ENCODE data around the gene C1GALT1. TPM values are rescaled to one million over a fixed set of nuclear protein-coding genes. Genes with fewer than 3 reads are reported as not detected.

Gene C1GALT1
- total RNA-seq, 2 experiments from 2014 or later = 45.9 to 55.8 TPM

DNA sequence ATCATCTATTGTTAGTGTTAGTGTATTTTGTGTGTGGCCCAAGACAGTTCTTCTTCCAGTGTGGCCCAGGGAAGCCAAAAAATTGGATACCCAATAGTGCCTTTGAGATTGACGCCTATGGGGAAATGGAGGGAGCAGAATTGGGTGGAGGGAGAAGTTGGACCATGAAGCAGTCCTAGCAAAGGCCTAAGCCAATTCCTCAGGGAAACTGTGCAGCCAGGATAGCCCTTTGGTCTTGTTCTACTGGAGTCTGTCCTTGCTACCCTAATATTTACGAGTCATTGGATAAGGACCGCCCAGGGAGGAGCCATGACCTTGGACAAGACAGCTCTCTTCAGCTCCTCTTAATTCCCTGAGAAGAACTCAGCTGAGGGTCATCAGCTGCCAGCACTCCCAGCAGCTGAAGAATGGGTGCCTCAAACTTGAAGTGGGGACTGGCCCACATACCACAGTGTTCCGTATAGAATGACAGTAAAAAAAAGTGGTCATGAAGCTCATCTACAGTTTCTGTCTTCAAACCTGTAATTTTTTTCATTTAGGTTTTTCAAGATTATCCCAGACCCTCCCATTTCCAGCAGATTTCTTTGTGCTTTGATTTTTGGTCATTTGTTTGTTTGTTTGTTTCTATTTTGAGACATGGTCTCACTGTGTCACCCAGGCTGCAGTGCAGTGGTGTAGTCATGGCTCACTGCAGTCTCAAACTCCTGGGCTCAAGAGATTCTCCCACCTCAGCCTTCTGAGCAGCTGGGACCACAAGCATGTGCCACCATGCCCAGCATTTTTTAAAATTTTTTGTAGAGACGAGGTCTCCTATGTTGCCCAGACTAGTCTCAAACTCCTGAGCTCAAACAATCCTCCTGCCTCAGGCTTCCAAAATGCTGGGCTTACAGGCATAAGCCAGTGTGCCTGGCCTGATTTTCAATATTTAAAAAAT is 81.2 kb downstream of the C1GALT1 start:
- peaks cover 26% of the 10 kb centered on the region for H3K4me1 Mint-ChIP-seq
- H3K36me3 Mint-ChIP-seq = peaks cover 26% of the 10 kb centered on the region
- no peak overlapping the region for H3K27ac Mint-ChIP-seq
- no peak for DNase-seq
- H3K4me3 Mint-ChIP-seq = no peak overlapping the region
- peaks cover 3% of the 10 kb centered on the region for H3K27me3 Mint-ChIP-seq
- no peak for ATAC-seq
- peaks cover 10% of the 10 kb centered on the region for H3K9me3 Mint-ChIP-seq (ENCODE audit: low read depth)
- CTCF ChIA-PET = no interaction called here

DNA sequence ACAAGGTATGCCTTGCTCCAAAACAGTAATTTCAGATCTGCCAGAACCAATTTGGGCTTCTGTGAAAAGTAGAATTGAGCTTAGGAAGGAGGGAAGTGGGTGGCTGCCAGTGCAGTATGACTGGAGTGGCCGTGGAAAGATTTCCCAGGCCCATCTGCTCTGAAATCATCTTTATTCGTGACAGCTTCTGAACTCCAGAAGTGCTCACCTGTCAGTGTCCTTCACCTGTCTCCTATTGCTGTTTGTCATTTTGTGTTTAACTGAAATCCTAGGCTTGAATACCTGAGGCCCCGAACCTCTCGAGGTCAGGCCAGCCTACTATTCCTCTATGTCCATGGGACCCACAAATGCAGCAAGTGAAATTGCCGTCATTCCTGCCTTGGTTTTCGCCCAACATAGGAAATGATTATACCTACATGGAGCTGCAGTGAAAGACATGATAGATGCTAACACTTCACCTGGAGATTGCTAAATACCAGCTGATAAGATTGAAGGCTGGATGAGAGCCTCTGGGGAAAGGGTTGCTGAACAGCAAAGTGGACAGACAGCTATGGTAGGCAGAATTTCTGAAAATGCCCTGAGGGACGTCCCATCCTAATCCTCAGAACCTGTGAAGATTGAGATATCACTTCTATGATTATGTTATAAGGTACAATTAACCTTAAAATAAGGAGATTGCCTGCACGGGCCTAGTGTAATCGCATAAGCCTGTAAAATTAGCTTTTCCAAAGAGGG is 82.1 kb downstream of the C1GALT1 start:
- Mint-ChIP-seq H3K27me3 (peaks cover 3% of the 10 kb centered on the region), H3K4me3 (no peak overlapping the region), H3K4me1 (peaks cover 21% of the 10 kb centered on the region), H3K27ac (no peak overlapping the region), H3K36me3 (peaks cover 21% of the 10 kb centered on the region), H3K9me3 (ENCODE audit: low read depth) (peaks cover 10% of the 10 kb centered on the region)
- DNase-seq (no peak), ATAC-seq (no peak)
- CTCF ChIA-PET = no interaction called here

- no peak overlapping the region for H3K27ac Mint-ChIP-seq
- peaks cover 12% of the 10 kb centered on the region for H3K4me1 Mint-ChIP-seq
- peaks cover 13% of the 10 kb centered on the region for H3K36me3 Mint-ChIP-seq
- H3K9me3 Mint-ChIP-seq (ENCODE audit: low read depth) = peaks cover 7% of the 10 kb centered on the region
- no peak overlapping the region for H3K4me3 Mint-ChIP-seq
- CTCF ChIA-PET = interaction anchor here (1.0 kb wide), 1 partner anchor 83 kb away, joined by 3 read pairs; the partner anchor contains the start of gene C1GALT1
- H3K27me3 Mint-ChIP-seq = peaks cover 3% of the 10 kb centered on the region
- no peak for ATAC-seq
- no peak for DNase-seq
These were observed 83.0 kb downstream of the C1GALT1 start for GRCh38 chr7:7265081-7266075.

- Mint-ChIP-seq H3K4me1 (peaks cover 9% of the 10 kb centered on the region), H3K27me3 (peaks cover 3% of the 10 kb centered on the region), H3K4me3 (no peak overlapping the region), H3K9me3 (ENCODE audit: low read depth) (peaks cover 2% of the 10 kb centered on the region), H3K27ac (no peak overlapping the region), H3K36me3 (peaks cover 5% of the 10 kb centered on the region)
- CTCF ChIA-PET = no interaction called here
- DNase-seq (no peak), ATAC-seq (no peak)
These were observed 84.0 kb downstream of the C1GALT1 start for GRCh38 chr7:7266257-7266881.

- DNase-seq (no peak), ATAC-seq (no peak)
- CTCF ChIA-PET = no interaction called here
- Mint-ChIP-seq H3K4me3 (no peak overlapping the region), H3K36me3 (no peaks in the 10 kb centered on the region), H3K9me3 (ENCODE audit: low read depth) (no peaks in the 10 kb centered on the region), H3K27me3 (peaks cover 3% of the 10 kb centered on the region), H3K4me1 (peaks cover 1% of the 10 kb centered on the region), H3K27ac (no peak overlapping the region)
These were observed 88.9 kb downstream of the C1GALT1 start for GRCh38 chr7:7271094-7271874.

GRCh38 chr7:7272294-7272693 is 90.0 kb downstream of the C1GALT1 start:
- ATAC-seq = no peak
- Mint-ChIP-seq H3K36me3 (no peaks in the 10 kb centered on the region), H3K9me3 (ENCODE audit: low read depth) (no peaks in the 10 kb centered on the region), H3K27me3 (peaks cover 3% of the 10 kb centered on the region), H3K4me1 (peaks cover 1% of the 10 kb centered on the region), H3K27ac (no peak overlapping the region), H3K4me3 (no peak overlapping the region)
- CTCF ChIA-PET = no interaction called here
- DNase-seq = no peak

- CTCF ChIA-PET = no interaction called here
- no peaks in the 10 kb centered on the region for H3K27me3 Mint-ChIP-seq
- H3K4me3 Mint-ChIP-seq = no peak overlapping the region
- peaks cover 1% of the 10 kb centered on the region for H3K4me1 Mint-ChIP-seq
- no peaks in the 10 kb centered on the region for H3K36me3 Mint-ChIP-seq
- ATAC-seq = no peak
- no peak overlapping the region for H3K27ac Mint-ChIP-seq
- no peak for DNase-seq
- no peaks in the 10 kb centered on the region for H3K9me3 Mint-ChIP-seq (ENCODE audit: low read depth)
These were observed 92.4 kb downstream of the C1GALT1 start for GRCh38 chr7:7274782-7275181.

GRCh38 chr7:7276161-7276560 is 93.8 kb downstream of the C1GALT1 start:
- H3K27me3 Mint-ChIP-seq = no peaks in the 10 kb centered on the region
- DNase-seq = no peak
- H3K4me3 Mint-ChIP-seq = no peak overlapping the region
- no peak overlapping the region for H3K27ac Mint-ChIP-seq
- no peaks in the 10 kb centered on the region for H3K9me3 Mint-ChIP-seq (ENCODE audit: low read depth)
- H3K4me1 Mint-ChIP-seq = peaks cover 1% of the 10 kb centered on the region
- CTCF ChIA-PET = no interaction called here
- no peak for ATAC-seq
- peaks cover 2% of the 10 kb centered on the region for H3K36me3 Mint-ChIP-seq

GRCh38 chr7:7290429-7291122 is 108.2 kb downstream of the C1GALT1 start:
- no peak for DNase-seq
- Mint-ChIP-seq H3K27ac (no peak overlapping the region), H3K36me3 (no peaks in the 10 kb centered on the region), H3K4me3 (no peak overlapping the region), H3K4me1 (peaks cover 5% of the 10 kb centered on the region), H3K9me3 (ENCODE audit: low read depth) (peaks cover 5% of the 10 kb centered on the region), H3K27me3 (no peaks in the 10 kb centered on the region)
- no peak for ATAC-seq
- CTCF ChIA-PET = interaction anchor here (0.7 kb wide), 1 partner anchor 632 kb away, joined by 3 read pairs; no protein-coding TSS in a partner anchor

DNA sequence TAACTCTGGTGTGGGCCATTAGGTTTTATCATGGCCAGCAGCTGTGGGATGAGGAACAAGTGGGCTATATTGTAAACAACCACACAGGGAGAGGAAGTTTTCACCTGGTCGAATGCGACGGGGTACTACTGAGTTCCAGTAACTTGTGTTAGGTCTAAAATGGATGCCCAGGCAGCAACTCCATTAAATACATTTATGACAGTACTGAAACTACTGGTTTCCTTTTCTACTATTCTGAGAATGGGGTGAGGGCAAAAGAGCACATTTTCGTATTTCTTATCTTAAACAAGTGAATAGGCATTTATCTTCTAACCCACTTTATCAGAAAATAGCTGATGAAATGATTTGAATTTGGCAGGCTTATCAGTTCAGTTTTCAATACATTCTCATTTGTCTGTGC is 109.7 kb downstream of the C1GALT1 start:
- Mint-ChIP-seq H3K4me3 (no peak overlapping the region), H3K36me3 (no peaks in the 10 kb centered on the region), H3K9me3 (ENCODE audit: low read depth) (no peaks in the 10 kb centered on the region), H3K27ac (no peak overlapping the region), H3K27me3 (no peaks in the 10 kb centered on the region), H3K4me1 (peaks cover 5% of the 10 kb centered on the region)
- DNase-seq = no peak
- no peak for ATAC-seq
- CTCF ChIA-PET = no interaction called here

DNA sequence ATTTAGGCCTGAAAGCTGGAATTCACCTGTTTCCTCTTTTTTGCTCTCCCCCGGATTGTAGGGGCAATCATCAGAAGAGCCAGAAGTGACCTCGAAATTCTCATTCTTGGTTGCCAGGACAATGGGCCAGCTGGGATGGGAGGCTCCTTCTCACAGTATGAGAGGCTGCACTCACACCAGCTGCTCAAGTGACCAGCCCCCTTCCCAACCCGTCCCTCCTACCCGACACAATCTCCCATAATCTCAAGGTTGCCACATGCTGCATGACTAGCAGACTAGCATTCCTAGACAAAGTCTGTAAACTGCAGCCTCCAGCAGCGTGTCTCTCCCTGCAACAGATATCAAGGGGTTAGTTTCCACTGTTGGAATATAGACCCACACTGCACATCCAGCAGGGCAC is 110.3 kb downstream of the C1GALT1 start:
- ATAC-seq (no peak), DNase-seq (no peak)
- CTCF ChIA-PET = no interaction called here

DNA sequence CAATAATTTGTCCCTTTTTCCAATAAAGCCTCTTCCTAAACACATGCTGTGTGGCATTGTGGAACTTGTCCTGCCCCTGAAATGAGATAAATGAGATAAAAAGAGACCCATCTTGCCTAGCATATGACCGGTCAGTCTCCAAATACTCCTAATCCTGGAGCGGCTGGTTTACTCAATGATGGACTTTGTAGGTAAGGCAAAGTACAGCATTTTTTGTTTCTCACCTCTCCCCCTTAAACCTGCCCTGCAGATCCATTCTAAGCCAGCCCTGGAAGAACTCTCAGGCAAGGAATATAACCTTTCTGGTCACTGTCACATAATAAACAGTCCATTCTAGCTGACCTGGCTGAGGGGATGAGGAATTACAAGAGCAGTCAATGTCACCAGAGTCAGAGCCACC is 110.7 kb downstream of the C1GALT1 start:
- Mint-ChIP-seq H3K36me3 (no peaks in the 10 kb centered on the region), H3K4me1 (peaks cover 5% of the 10 kb centered on the region), H3K27ac (no peak overlapping the region), H3K4me3 (no peak overlapping the region), H3K9me3 (ENCODE audit: low read depth) (no peaks in the 10 kb centered on the region), H3K27me3 (no peaks in the 10 kb centered on the region)
- no peak for DNase-seq
- CTCF ChIA-PET = no interaction called here
- no peak for ATAC-seq

More for the DNA sequence above, 110.3 kb downstream of the C1GALT1 start:
- Mint-ChIP-seq H3K4me1 (peaks cover 5% of the 10 kb centered on the region), H3K36me3 (no peaks in the 10 kb centered on the region), H3K4me3 (no peak overlapping the region), H3K27me3 (no peaks in the 10 kb centered on the region), H3K27ac (no peak overlapping the region), H3K9me3 (ENCODE audit: low read depth) (no peaks in the 10 kb centered on the region)
